GM18508 (cell line): ENCODE results near the gene GNG12.

Experiments
- ATAC-seq: cut with Tn5 transposase; IDR thresholded peaks from one replicate; pipeline ENCODE4 v1.9.1; 2021; ENCODE audit warnings: moderate number of reproducible peaks; ENCODE audit not compliant: insufficient read depth, unreplicated experiment

GNG12 gene

DNA sequence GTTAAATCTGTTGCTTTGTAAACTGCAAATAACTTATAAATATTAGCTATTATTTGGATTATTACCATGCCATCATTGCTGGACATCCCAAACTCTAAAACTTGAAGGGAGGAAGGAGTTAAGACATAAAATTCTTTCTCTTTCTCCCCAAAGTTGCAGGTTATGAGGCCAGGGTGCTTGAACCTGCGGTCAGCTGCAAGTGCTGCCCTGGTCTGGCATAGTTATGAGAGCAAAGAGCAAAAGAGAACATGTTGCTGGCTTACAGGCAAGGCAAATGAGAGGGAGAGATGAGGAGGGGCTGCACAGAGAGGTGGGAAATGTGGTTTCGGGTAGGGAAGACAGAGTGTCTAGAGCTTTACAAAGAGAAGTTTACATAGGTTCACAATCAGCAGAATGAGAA is 117.4 kb downstream of the GNG12 start:
- no peak for ATAC-seq

DNA sequence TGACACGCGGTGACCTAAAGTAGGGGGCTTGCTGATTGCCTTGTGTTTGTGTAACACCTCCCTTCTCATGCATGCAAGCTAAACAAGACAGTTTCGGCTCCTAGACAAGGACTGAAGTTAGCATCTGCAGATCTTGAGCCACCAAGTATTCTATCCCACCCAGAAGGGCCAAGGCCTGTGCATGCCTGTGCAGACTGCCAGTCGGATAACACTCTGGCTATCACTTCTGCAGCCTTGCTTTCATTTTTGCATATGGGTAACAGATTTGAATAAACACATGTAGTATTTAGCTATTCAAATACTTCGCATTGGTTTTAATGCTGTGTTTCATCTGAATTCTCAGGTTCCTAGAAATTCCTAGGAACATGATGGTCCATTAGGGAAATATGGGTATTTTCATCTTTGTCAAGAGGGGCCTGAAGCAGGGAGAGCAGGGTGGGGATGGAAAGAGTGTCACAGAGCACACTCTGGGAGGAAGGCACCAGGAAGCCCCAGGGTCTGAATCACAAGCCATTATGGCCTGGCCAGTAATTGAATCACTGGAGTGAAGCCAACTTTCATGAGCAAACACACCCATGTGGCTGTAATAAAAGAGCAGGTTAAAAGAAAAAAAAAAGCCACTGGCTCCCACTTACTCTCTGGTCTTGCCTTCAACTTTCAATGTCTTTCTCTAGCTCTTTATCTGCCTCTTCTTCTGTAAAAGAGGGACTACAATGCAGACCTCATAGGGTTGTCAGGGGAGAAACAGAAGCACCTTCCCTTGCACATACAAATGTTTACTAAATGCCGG is 120.0 kb downstream of the GNG12 start:
- no peak for ATAC-seq

- no peak for ATAC-seq
Measured at GRCh38 chr1:67711855-67712212, 121.4 kb downstream of the GNG12 start.

- no peak for ATAC-seq
Measured at GRCh38 chr1:67711158-67711854, 122.0 kb downstream of the GNG12 start.

- ATAC-seq = no peak
Measured at GRCh38 chr1:67710417-67710816, 122.8 kb downstream of the GNG12 start.

GRCh38 chr1:67708606-67709005 is 124.7 kb downstream of the GNG12 start:
- ATAC-seq = no peak

GRCh38 chr1:67705735-67706453 is 127.4 kb downstream of the GNG12 start:
- ATAC-seq = no peak

GRCh38 chr1:67704351-67704750 is 128.9 kb downstream of the GNG12 start:
- no peak for ATAC-seq

DNA sequence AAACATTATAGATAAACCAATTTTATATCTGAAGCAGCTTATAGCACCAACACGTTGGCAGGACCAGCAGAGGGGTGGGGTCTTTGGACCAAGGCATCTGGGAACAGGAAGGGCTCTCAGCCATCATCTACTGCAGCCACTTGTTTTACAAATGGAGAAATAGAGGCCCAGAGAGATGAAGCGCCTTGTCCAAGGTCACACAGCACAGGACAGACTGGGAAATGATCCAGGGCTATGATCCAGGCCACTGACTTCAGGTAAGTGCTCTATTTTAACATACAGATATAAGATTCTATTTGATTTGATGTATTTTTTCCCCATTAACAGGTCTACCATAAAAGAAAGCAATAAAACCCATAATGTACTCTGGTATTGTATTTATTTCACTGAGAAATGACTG is 131.4 kb downstream of the GNG12 start:
- no peak for ATAC-seq

DNA sequence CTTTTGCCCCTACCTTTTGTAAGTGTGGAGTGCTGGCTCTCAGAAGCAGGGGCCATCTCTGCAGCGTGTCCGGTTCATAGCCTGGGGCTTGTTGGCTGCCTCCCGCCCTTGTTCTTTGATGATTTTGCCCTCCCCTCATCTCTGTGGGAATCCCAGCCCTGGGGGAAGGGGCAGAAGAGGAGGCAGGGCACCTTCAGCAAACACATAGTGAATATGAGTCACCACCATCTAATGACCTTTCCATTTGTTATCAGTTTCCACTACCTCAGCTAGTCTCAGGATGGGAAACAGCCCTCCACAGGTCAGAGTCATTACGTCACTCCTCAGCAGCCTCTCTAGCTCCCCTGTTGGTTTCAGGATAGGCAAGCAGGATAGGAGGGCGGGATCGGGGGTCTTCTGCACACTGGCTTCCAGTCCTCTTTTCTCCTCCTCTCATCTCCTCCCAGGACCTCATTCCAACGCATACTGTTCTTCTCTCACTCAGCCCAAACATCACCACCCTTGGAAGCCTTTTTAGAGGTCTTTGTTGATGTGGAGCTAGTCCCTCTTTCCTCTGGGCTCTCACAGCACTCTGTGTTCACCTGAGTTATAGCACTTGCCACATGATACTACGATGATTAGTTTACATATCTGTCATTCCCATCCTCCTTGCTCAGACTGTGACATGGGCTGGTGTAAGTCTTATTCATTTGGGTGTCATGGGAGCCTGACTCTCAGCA is 132.4 kb downstream of the GNG12 start:
- peak; percentile 64 for ATAC-seq

DNA sequence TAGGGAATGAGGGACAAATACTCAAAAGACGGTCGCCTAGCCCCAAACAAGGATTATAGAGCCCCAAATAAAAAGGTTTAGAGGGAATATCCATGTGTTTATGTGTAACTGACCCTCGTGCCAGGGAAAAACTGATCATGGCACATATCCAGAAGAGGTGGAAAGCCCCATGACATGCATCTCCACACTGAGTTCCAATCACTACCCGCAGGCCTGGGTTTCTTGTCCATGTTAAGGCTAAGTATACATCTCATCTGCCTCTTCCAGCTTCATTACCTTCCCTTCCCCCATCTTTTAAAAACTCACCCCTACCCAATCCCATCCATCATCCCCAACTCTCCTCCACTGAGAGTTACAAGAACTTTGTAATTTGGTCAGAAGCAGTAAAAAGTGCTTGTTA is 133.0 kb downstream of the GNG12 start:
- ATAC-seq = no peak

DNA sequence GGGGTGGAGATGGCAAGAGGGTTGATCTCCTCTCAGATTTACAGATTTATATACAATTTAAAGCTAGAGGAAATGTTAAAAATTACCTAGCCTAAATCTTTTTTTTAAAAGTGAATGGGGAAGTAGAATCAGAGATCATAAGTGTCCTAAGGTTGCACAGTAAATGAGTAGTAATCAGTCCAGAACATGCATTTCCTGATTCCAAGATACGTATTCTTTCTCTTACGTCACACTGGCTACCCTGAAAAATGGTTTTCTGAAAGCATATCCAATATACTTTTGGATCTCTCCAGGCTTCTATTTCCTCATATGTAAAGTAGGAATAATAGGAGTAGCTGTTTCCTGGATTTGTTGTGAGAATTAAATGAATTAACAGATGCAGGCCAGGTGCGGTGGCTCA is 136.6 kb downstream of the GNG12 start:
- no peak for ATAC-seq

DNA sequence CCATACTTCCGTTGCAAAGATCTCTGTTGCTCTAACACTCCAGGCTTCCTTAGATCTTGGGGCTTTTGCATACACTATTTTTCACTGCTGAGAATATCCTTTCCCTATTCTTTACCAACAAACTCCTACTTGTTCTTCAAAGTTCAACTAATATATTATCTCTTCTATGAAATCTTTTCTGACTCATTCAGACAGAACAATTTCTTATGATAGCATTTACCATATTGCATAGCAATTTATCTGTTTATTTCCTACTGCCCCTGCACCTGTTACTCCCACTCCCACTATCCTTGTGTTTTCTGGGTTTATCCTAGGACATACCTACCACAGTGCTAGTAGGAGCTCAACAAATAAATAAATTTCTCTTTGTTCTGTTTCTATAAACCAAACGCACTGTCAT is 137.3 kb downstream of the GNG12 start:
- no peak for ATAC-seq

DNA sequence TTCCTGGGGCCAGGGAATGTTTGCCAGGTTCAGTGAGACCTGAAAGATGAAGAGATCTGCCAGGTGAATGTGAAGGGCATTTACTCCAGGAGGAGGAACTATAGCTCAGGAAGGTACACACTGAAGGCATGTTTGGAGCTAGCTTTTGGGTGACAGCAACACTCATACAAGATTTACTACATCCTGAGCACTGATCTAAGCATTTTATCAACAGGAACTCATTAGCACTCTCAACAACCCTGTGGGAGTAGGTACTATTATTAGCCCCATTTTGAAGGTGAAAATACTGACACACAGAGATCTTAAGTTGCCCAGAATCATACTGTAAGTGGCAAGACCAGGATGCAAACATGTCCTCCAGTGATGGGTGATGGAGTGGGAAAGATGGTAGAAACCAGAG is 141.6 kb downstream of the GNG12 start:
- no peak for ATAC-seq

DNA sequence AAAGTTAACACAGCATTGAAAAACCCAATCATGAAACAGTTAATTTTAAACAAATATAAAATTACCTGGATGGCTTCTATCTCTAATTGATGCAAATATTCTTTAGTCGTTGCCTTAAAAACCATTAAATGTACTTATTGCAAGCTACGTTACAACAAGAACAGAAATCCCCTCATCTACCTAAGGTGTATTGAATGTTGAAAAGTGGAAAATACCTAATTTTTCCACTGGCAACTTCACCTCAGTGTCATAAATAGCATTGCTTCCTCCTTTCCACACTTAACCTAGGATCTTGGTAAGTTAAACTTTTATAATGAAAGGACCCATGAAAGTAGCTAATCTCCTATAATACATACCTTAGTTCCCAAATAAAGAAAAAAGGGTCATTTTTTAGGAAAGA is 142.9 kb downstream of the GNG12 start:
- ATAC-seq = no peak

DNA sequence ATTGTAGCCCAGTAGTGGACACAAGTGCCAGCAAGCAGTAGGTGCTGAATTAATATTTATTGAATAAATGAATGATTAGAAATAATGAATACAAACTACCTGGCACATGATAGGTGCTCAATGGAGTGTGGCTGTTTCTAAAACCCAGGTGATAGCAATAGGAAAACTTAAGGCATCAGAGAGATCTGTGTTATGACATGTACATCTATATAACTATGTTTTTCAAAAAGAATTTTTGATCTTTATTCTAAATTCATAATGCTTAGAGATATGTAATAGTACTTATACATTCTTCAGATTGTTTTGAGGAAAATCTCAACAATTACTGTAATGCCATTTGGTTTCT is 143.3 kb downstream of the GNG12 start:
- no peak for ATAC-seq

DNA sequence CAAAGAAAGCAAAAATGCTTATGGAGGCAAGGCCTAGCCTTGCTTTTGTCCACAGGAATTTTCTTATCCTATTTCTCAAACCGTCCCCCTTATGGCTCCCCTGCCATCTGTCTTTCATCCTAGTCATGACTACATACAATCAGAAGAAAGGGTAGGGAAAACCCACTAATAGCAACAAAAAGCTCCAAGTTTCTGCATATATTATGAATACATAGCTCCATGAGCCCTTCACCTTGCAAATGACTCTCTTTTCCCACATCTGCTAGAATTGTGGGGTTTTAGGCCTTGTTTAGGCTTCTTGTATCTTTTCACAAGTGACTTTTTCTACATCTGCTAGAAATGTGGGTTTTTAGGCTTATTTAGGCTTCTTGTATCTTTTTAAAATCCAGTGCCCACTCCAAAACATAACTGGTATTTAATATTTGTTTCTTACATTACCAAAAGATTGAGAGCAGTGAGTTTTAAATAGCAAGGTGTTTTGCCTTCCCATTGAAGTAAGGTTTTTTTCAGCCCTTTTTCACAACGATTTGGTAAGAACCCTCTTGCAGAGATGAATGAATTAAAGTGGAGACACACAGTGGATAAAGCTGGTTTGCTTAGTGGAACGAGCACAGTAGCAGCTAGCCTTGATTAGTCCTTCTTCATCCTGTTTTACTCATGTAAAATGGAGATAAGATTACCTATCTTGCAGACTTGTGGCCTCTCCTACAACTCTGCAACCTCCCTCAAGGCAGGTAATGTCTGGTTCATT is 143.8 kb downstream of the GNG12 start:
- no peak for ATAC-seq

DNA sequence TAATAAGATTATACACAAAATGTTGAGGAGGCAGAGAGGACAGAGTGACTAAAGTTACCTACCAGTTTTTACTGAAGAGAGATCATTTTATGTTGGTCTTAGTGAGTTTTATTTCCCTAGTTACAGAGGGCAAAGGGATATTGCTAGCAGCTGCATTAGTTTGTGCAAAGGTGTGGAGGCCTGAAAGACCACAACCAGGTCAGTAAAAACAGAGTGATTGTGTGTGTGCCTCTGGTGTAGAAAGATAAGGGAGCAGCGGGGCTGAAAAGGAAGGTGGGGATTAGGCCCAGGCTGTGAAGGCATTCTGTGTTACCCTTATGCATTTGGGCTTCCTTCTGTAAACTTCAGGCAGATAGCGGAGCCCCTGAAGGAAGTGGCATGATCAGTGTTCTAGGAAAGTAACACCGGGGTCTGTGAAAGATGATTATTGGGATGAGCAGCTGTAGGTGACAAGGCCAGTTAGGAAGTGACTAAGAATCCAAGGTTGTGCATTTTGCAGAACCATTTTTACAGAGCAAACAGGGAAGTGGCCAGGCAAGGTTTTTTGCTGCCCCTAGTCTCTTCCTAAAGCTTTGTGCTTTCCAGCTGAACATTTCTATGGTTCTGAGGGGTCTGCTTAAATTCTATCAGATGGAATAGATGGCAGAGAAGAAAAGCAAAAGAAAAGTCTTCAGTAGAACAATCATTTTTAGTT is 144.6 kb downstream of the GNG12 start:
- no peak for ATAC-seq

DNA sequence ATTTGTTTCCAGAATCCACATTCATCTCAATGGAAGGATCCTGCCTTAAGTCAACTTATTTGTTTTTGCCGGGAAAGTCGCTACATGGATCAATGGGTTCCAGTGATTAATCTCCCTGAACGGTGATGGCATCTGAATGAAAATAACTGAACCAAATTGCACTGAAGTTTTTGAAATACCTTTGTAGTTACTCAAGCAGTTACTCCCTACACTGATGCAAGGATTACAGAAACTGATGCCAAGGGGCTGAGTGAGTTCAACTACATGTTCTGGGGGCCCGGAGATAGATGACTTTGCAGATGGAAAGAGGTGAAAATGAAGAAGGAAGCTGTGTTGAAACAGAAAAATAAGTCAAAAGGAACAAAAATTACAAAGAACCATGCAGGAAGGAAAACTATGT is 145.6 kb downstream of the GNG12 start:
- no peak for ATAC-seq

DNA sequence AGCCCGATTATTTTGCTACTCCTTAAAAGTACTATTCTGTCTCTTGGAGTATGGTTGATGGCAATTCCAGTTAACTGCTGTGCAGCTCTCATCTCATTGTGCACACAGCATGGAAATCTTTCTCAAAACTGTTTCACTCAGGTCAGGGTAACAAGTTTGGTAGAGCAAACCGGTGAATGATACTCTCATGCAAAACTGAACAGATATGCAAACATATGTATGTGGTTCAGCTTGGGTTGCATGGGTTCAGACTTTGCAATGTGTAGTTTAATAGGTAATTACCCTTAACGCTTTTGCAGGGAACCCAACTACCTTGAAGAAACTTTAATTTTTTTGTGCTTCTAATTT is 146.1 kb downstream of the GNG12 start:
- ATAC-seq = no peak
